ENCODE data around the gene ZNF689. TPM values are rescaled to one million over a fixed set of nuclear protein-coding genes. Genes with fewer than 3 reads are reported as not detected.

Gene ZNF689
- total and polyA plus RNA-seq, 2 of the 13 experiments (the other 11 are each of a cell fraction or from before 2014, with no cell fraction given) = 9.7 to 19.5 TPM

DNA sequence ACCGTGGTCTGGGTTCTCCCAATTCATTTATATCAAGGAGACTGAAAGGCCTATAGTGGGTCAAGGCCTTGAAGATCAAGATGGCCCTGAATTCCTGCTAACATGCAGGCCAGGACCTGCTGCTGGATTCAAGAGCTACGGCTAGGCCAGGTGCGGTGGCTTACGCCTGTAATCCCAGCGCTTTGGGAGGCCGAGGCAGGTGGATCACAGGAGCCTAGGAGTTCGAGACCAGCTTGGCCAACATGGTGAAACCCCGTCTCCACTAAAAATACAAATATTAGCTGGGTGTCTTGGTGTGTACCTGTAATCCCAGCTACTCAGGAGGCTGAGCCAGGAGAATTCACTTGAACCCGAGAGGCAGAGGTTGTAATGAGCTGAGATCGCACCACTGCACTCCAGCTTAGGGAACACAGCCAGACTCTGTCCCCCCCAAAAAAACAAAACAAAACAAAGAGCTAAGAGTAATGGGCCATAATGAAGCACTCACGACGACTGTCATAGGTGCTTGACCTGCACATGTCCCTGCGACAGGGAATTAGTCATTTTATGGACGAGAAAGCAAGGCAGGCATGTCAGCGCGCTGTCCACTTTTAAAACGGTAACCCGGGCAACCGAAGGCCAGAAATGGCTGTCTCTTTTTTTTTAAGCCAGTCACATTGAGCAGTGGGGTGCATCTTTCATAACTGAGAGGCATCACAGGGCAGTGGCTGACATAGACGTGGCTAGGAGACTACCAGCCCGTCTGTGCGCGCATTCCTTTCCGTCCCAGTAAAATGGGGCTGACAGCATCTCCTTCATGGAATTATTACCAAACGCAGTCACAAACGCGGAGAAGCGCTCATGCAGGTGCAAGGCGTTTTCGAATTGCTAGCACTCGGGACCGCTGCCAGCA, 47.0 kb upstream of the ZNF689 start (continued):
- TF ChIP-seq, protein P1, sequence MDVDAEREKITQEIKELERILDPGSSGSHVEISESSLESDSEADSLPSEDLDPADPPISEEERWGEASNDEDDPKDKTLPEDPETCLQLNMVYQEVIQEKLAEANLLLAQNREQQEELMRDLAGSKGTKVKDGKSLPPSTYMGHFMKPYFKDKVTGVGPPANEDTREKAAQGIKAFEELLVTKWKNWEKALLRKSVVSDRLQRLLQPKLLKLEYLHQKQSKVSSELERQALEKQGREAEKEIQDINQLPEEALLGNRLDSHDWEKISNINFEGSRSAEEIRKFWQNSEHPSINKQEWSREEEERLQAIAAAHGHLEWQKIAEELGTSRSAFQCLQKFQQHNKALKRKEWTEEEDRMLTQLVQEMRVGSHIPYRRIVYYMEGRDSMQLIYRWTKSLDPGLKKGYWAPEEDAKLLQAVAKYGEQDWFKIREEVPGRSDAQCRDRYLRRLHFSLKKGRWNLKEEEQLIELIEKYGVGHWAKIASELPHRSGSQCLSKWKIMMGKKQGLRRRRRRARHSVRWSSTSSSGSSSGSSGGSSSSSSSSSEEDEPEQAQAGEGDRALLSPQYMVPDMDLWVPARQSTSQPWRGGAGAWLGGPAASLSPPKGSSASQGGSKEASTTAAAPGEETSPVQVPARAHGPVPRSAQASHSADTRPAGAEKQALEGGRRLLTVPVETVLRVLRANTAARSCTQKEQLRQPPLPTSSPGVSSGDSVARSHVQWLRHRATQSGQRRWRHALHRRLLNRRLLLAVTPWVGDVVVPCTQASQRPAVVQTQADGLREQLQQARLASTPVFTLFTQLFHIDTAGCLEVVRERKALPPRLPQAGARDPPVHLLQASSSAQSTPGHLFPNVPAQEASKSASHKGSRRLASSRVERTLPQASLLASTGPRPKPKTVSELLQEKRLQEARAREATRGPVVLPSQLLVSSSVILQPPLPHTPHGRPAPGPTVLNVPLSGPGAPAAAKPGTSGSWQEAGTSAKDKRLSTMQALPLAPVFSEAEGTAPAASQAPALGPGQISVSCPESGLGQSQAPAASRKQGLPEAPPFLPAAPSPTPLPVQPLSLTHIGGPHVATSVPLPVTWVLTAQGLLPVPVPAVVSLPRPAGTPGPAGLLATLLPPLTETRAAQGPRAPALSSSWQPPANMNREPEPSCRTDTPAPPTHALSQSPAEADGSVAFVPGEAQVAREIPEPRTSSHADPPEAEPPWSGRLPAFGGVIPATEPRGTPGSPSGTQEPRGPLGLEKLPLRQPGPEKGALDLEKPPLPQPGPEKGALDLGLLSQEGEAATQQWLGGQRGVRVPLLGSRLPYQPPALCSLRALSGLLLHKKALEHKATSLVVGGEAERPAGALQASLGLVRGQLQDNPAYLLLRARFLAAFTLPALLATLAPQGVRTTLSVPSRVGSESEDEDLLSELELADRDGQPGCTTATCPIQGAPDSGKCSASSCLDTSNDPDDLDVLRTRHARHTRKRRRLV (CRISPR knock-in tag; IDR thresholded peaks at IDR 0.05) = no peak
- TF ChIP-seq ZNF441 (CRISPR knock-in tag; IDR thresholded peaks at IDR 0.05; ENCODE audit: borderline replicate concordance) (no peak), GTF2F1 (IDR thresholded peaks at IDR 0.05; ENCODE audit: low read length) (no peak)

DNA sequence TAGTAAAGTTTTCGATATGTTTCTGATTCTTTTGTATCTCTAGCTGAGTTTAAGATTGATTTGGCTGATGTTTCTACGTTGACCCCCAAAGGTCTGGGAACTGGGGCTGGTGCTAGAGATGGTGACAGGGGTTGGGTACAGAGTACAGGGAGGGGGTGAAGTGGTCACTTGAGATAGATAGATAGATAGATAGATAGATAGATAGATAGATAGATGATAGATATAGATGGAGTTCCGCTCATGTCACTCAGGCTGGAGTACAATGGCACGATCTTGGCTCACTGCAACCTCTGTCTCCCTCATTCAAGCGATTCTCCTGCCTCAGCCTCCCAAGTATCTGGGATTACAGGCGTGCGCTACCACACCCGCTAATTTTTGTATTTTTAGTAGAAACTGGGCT, 46.2 kb upstream of the ZNF689 start:
- H3K4me3 ChIP-seq (replicated peaks in 1 of 3; ENCODE audit: insufficient read depth in 1 of 3, low read depth in 2 of 3, low read length in 3 of 3) = no peak overlapping the region
- peaks cover 14 to 43% of the 10 kb centered on the region in 2 experiments for H3K36me3 ChIP-seq (replicated peaks in 1 of 2; ENCODE audit: control insufficient read depth in 1 of 2, insufficient read depth in 2 of 2, low read length in 2 of 2)
- peaks cover 27% of the 10 kb centered on the region for H3K79me2 ChIP-seq (ENCODE audit: insufficient read depth, low read length)
- CTCF ChIA-PET (ENCODE audit: low intra/inter-chr PET ratio, low total read pairs) = no interaction called here
- H2AFZ ChIP-seq (ENCODE audit: low read length) = no peak overlapping the region
- TF ChIP-seq EED (CRISPR knock-in tag; IDR thresholded peaks at IDR 0.05) (no peak), ADNP (CRISPR knock-in tag; IDR thresholded peaks at IDR 0.05) (no peak), STAT6 (CRISPR knock-in tag; IDR thresholded peaks at IDR 0.05; ENCODE audit: borderline replicate concordance) (no peak)
- TF ChIP-seq, protein P2, sequence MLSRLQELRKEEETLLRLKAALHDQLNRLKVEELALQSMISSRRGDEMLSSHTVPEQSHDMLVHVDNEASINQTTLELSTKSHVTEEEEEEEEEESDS (CRISPR knock-in tag; IDR thresholded peaks at IDR 0.05; ENCODE audit: borderline replicate concordance) = no peak
- DNase-seq (ENCODE audit: low spot score) (no peak), FAIRE-seq (no peak), ATAC-seq (no peak)
- WGBS (ENCODE audit: low lambda C conversion rate) = 97% methylated on average over 8 of the region's 8 CpGs
- H3K27ac ChIP-seq (ENCODE audit: extremely low read length, insufficient read depth, low read length) = no peak overlapping the region
- H3K9me3 ChIP-seq (ENCODE audit: low read length) = no peaks in the 10 kb centered on the region
- in situ Hi-C loops (cut with HindIII; ENCODE audit: extremely low pct_ligation_motif_present, low pct_unique_long_range_greater_than_20kb) = loop anchor here (25.0 kb wide), 1 partner anchor 844 kb away; the partner anchor contains the start of genes MAZ, MVP, PAGR1 and PRRT2
- H3K4me1 ChIP-seq (ENCODE audit: insufficient read depth, low read length) = peaks cover 33% of the 10 kb centered on the region
- H3K9ac ChIP-seq (ENCODE audit: insufficient read depth, low read depth, low read length) = no peak overlapping the region
- BruUV-seq (replicated peaks) = no TSS peak
- intact Hi-C loops (cut with micrococcal nuclease; ENCODE audit: unreplicated experiment) = loop anchor here (10.0 kb wide), 2 partner anchors 132 to 572 kb away; partner anchors contain the start of gene ZNF768
- H3K4me2 ChIP-seq (ENCODE audit: low read depth, low read length) = no peak overlapping the region
- peaks cover 18% of the 10 kb centered on the region; the same call in 1 of the 2 replicates for H4K20me1 ChIP-seq (ENCODE audit: insufficient read depth, low read length)
- POLR2A ChIA-PET = interaction anchor here (0.8 to 1.2 kb wide), 2 partner anchors 22 to 92 kb away, joined by 3 read pairs; partner anchors contain the start of gene PHKG2
- no peaks in the 10 kb centered on the region; a peak in 1 of 5 replicates for H3K27me3 ChIP-seq (ENCODE audit: control insufficient read depth in 1 of 2, insufficient read depth in 2 of 2, low read length in 2 of 2)

Measured in HepG2 (cell line).